HL-60/S4 (cell line): ENCODE results near the gene RXRB.
"Not testable (repeated sequence)": the region's sequence is repeated elsewhere in the genome, so short reads cannot be mapped to it uniquely, and the experiment has no call there.

Experiments used
- in situ Hi-C: fragments of 300-500 bp; cut with MboI; formaldehyde crosslinking; loops from 2 replicates; pipeline ENCODE4 v1.14.3; 2022; ENCODE audit warnings: low sequenced_read_pairs

RXRB gene

DNA sequence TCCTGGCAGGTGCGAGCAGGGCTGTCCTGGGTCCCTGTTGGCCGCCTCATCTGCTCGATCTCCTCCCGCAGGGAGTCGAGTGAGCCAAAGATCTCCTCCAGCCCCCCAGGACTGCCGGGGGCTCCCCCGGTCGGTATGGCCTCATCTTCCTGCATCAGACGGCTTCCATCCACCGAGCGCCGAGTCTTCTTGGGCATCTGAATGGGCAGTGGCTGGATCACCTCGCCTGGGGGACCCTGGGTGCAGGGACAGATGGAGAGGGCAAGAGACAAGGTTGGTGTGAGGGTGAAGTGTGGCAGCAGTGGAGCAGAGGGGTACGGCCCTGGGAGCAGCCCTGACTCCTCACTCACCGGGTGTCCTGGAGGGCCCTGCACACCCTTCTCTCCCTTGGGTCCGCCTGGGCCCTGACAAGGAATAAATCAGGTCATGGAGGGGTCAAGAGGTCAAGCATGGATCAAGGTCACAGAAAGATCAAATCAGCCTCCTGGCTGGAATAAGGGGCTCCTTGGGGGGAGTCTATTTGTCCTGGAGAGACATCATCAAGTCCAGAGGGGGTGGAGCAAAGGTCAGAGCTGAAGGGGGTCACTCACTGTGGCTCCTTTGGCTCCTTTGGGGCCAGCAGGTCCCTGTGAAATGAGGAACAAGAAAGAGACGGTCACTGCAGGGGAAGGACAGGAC lies 34.7 kb downstream of the RXRB start:
- in situ Hi-C loops, result no loop called here

DNA sequence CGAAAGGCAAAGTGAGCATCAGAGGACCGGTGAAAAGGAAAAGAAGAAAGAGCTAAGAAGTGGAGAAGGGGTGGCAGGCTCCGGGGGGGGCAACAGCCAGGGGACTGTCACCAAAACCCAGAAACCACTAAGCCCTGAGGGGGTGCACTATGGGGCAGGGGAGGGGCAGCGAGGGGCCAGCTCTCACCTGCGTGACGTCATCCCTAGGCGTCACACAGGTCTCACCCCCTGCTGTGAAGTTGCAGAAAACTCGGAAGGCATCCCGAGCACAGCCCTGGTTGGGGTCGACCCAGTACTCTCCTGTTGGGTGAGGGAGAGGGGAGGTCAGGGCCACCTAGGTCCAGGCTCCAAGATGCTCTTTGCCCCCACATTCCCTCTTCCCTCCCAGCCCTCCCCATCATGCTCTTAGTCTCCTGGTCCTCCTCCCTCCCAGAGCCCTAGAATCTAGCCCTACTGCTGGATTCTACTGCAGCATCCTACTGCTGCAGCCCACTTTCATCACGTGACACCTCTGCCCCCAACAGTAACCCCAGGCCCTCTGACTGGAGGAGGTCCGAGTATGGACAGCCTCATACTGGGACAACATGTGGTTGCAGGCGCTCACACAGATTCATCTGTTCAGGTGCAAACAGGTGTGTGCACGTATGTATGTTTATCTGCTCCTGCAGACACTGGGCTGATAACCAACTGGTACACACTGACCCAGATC lies 35.6 kb downstream of the RXRB start:
- in situ Hi-C loops, result no loop called here

DNA sequence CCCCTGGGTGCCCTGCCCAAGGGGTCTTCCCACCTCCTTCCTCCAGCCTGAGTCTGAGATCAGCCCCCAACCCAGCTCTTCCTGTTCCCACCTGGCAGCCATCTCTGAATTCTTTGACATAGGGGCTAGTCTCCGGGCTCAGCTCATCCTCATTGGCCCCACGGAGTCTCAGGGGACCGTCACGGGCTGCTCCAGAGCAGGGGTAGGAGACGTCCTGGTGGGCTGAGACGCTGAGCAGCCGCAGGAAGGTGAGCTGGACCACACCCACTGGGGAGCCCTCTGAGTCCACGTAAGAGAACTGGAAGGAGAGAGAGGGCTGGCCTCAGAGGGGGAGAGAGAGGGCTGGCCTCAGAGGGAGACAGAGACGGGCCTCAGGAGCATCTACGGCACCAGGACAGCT lies 36.3 kb downstream of the RXRB start:
- in situ Hi-C loops, result no loop called here

DNA sequence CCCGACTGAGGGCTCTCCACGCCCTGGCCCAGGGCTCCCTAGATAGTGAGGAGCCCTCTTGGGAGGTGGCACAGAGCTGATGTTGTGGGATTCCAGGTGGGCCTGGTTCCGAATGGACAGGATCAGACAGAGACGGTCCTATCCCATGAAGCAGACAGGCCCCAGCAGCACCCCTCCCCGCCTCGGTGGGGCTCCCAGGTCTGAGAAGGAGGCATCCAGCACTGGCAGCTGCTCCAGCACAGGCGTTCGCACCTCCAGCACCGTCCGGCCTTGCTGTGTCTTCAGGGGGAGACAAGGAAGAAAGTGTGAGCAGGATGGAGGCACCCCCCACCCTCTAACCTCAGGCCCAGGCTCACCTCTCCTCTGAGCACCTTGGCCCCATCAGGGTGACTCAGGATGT lies 36.9 kb downstream of the RXRB start:
- in situ Hi-C loops, result no loop called here

DNA sequence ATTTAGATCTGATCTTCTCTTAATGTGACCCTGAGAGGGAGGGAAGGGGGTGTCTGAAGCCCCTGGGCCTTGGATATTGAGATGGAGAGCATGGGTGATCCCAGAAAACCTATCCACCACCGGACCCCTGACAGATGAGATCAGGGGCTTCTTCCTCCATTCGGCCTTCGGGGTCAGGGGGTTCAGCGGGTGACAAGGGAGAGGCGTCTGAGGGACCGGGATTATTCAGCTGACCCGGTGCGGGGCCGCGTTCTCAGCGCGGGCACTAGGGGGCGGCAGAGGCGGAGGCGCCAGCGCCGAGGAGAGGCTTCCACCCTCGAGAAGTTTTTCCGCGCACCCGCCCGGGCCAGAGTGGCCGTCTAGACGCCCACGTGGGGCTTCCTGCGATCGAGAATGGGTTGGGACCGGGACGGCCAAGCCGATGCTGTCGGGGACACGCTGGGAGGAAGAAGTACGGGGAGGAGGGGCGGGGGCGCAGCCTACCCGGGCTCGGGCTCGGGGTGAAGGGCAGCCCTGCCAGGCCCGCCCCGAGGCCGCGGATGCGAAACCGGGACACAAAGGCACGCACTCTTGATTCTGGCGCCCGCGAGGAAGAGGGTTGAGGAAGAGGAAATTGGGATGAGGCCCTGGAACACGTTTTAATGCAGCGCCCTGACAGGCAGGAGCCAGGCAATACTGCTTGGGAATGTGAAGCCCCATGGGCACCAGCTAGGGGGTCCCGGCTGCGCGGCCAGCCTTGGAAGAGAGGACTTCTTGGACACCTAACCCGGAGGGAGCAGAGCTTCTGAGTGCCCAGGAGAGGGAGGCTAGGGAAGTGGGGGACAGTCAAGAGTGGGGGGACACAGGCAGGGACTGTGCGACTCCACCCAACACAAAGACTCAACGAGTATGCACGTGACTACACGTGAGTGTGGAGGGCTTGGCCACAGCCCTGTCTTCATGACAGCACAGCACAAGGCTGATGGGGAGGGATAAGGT lies 38.8 kb downstream of the RXRB start:
- in situ Hi-C loops, result no loop called here

DNA sequence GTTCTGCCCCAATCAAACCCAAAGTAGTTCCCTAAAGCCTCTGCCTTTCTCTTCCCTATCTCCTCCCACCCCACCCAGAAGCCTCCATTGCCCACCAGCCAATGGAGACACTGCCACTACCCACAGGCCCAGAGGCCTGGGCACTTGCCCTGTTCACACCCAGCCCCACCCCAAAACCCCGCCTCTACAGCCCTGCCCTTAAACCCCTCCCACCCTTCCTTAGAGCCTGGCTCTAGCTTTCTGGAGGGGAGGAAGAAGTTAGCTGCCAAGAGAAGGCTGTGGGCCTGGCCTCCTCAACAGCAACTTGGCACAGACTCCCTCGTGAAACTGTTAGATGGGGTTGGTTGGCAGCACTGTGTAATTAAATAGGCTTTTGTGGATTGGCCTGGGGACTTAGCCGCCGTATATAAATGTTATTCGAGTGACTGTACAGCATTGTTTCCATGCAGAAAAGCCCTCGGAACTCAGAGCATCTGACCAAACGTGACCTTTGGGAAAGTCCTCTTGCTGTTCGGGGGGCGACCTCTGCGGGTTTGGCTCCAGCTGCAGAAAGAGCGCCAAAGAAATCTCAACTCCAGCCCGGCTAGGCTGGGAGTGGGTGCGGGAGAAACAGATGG lies 39.6 kb downstream of the RXRB start:
- in situ Hi-C loops, result no loop called here

DNA sequence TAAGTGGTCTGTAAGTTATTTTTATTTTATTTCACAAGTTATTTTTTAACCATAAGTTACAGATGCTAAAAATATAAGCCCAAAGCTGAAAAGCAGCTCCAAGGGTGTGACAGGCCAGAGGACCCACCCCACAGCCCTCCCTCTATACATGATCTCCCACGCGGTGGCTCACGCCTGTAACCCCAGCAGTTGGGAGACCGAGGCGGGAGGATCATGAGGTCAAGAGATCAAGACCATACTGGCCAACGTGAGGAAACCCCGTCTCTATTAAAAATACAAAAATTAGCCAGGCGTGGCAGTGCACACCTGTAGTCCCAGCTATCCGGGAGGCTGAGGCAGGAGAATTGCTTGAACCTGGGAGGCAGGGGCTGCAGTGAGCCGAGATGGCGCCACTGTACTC lies 40.4 kb downstream of the RXRB start:
- in situ Hi-C loops, result no loop called here

DNA sequence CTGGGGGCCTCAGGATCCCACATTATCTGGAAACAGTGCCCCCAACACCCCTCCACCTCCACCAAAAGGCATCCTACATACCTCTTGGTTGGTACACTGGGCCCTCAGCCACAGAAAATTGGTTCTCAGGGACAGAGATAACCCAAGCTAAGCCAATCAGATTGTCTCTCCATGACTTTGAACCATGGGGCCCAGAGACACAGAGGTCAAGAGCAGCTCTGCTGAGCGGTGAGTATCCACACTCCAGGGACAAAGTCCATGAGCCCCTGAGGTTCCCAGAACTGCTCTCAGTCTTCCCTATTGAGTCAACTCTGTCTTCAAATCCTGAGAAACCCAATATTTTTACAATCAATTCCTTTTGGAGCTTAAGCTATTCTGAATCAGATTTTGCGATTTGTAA lies 43.5 kb downstream of the RXRB start:
- in situ Hi-C loops, result no loop called here

DNA sequence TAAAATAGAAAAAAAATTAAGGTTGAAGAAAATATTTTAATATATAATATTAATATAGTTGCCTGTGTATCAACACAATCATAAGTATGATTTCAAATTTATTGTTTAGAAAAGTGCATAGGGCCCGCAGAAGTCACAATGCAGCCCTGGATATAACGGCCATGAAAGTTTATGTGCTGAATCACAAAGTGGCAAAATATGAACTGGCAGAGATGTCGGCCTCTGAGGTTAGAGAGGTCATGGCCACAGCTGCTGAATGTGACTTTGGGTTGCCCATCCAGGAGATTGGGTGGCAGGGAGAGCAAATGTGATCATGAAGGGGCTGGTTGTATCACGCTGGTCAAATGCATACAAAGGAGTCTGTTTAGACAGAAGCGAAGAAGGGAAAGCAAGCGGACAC lies 43.9 kb downstream of the RXRB start:
- in situ Hi-C loops, result no loop called here

DNA sequence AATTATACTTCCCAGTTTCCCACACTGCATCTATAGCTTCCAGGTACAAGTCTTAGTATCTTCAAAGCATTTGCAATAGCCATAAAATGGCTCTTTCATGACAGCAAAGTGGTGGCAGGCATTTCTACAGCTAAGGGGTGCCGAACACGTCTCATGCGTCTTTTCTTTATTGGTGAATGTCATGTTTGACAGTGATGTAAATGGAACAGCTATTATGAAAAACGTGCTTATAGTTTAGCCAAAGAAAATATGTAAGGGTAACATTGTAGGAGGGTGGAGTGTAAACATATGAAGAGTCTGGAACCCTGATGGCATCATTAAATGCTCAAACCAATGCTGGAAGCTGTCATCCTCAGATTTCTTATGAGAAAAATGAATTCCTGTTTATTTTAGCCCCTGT lies 46.1 kb downstream of the RXRB start:
- in situ Hi-C loops, result no loop called here

DNA sequence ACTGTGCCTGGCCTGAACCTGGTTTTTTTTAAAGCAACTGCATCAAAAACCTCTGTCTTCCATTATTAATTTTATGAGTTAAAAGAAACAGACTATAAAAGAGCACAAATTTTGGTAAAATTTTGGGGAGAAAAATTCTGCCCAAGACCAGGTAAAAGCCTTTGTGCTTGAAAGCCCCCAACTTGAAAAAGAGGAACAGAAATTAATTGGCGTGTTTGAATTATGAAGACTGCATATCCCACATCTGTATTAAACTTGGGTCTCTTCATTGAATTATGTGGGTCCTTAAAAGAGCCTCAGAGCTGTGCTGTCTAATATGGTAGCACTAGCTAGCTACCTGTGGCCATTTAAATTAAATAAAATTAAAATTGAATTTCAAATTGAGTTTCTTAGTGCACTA lies 49.4 kb downstream of the RXRB start:
- in situ Hi-C loops, result no loop called here

DNA sequence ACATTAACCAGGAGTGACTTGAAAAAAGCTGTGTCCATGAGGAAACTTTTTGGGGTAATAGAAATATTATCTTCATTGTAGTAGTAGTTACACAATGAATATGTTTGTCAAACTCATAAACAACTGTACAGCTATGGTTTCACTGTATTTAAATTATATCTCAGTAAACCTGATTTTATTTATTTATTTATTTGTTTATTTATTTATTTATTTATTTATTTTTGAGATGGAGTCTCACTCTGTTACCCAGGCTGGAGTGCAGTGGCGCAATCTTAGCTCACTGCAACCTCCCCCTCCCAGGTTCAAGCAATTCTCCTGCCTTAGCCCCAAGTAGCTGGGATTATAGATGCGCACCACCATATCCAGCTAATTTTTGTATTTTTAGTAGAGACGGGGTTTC lies 49.9 kb downstream of the RXRB start:
- in situ Hi-C loops, result not testable (repeated sequence)

DNA sequence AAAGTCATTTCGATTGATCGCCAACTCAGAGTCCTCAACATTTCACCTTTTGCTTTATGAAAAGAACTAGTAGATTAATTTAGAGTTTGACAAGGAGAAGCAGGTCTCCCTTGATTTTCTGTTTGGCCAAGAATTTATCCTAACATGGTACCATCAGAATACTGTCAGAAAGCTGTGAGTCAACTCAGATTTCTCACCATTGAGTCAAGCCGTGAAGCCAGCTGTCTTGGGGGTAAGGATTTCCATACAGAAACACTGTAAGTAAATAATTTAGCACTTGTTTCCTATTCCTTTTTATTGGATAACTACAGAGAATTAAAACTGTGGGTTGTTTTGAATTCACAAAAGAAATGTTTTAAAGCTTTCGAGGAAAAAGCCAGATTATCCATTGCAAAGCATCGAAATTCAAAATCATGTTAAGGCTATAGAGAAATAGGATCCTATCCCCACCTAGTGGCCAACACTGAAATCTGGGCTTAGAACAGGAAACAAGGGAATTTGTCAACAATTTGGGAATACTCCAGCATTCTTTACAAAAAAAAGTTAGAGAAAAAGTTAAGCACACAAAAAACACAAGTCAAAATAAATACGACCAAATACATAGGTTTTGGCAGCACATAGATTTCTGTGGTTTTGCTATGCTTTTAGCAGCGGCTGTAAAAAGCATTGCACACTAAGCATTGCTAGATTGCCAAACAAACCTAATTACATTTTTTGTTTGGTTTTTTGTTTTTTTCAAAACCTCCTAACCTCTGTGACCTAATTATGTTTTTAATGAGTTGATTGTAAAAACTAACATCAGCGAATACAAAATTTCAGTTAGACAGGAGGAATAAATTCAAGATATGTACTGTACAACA lies 52.4 kb downstream of the RXRB start:
- in situ Hi-C loops, result no loop called here

DNA sequence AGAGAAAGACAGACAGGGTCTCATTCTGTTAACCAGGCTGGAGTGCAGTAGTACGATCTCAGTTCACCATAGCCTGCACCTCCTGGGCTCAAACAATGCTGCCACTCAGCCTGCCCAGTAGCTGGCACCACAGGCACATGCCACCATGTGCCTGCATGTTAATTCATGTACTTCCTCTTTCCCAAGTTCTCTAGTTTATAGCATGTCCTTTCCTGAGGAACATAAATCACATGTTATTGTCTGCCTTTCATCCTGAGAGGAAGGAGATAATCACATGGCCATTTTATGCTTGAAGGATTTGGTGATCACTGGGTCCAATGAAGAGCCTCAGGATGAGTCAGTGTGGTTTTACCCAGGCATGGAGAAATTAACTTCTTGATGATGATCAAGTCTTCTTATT lies 56.1 kb downstream of the RXRB start:
- in situ Hi-C loops, result no loop called here
